Suprapubic skin (tissue), 4 donors: ENCODE data around the gene CCDC85C. TPM values are rescaled to one million over a fixed set of nuclear protein-coding genes. Genes with fewer than 3 reads are reported as not detected.

Source experiments
- DNase-seq, 2 donors: peaks; one replicate each; pipeline ENCODE4 v3.0.0-alpha.2; 2019; ENCODE audit warnings: low spot score in 2 of 2
- H3K27ac ChIP-seq: fragments of 200-600 bp; sonication (generic); one replicate; pipeline ENCODE4 v1.5.1; 2019
- H3K27me3 ChIP-seq: fragments of 200-600 bp; sonication (generic); one replicate; pipeline ENCODE4 v1.5.1; 2019
- H3K36me3 ChIP-seq: fragments of 200-600 bp; sonication (generic); one replicate; pipeline ENCODE4 v1.5.1; 2019
- H3K4me1 ChIP-seq: fragments of 200-600 bp; sonication (generic); one replicate; pipeline ENCODE4 v1.5.1; 2019
- H3K4me3 ChIP-seq: fragments of 200-600 bp; sonication (generic); one replicate; pipeline ENCODE4 v1.5.1; 2019; ENCODE audit warnings: mild to moderate bottlenecking
- H3K9me3 ChIP-seq: fragments of 200-600 bp; sonication (generic); one replicate; pipeline ENCODE4 v1.5.1; 2019
- CTCF ChIP-seq, 2 donors: fragments of 200-600 bp in 1 of 2; fragments of 450-650 bp in 1 of 2; sonication (generic) in 1 of 2; IDR thresholded peaks; one replicate each; pipeline ENCODE4 v1.5.1; 2016 to 2019; ENCODE audit warnings: antibody characterized with exemption in 2 of 2, mild to moderate bottlenecking in 1 of 2, moderate library complexity in 1 of 2
- EP300 ChIP-seq: sonication (generic); formaldehyde crosslinking; IDR thresholded peaks from one replicate; pipeline ENCODE4 v1.6.1; 2017; ENCODE audit warnings: antibody characterized with exemption
- POLR2A ChIP-seq, 2 donors: fragments of 450-650 bp; IDR thresholded peaks; one replicate each; pipeline ENCODE4 v1.6.1; 2017; ENCODE audit warnings: antibody characterized with exemption in 2 of 2, mild to moderate bottlenecking in 2 of 2, moderate library complexity in 2 of 2
- POLR2AphosphoS5 ChIP-seq, 3 donors: sonication (generic); formaldehyde crosslinking; IDR thresholded peaks; one replicate each; pipeline ENCODE4 v1.6.1; 2017; ENCODE audit warnings: antibody characterized with exemption in 3 of 3
- WGBS: methylation state at CpG from one replicate; pipeline ENCODE4 v1.1.5; 2018; 5-methylcytosine and 5-hydroxymethylcytosine counted together
- total RNA-seq, 4 donors: library from RNA; depleted of rRNA; stranded (reverse); fragments of >200 nt; gene quantifications; one replicate each; pipeline ENCODE4 v1.1.0, GENCODE V29; 2016

Gene CCDC85C
- total RNA-seq, 4 donors from 2014 or later = 18.8 to 53.2 (median 48.0) TPM

- H3K36me3 ChIP-seq = no peaks in the 10 kb centered on the region
- 75% methylated on average over 11 of the region's 12 CpGs for WGBS
- TF ChIP-seq POLR2AphosphoS5 (IDR thresholded peaks at IDR 0.05) (no peak), EP300 (no peak), POLR2A (IDR thresholded peaks at IDR 0.05) (no peak), CTCF (IDR thresholded peaks at IDR 0.05) (no peak)
- DNase-seq = no peak
- H3K4me3 ChIP-seq = no peak overlapping the region
- peak overlapping the region; percentile 11 for H3K27ac ChIP-seq
- peaks cover 48% of the 10 kb centered on the region for H3K4me1 ChIP-seq
- H3K27me3 ChIP-seq = no peaks in the 10 kb centered on the region
- H3K9me3 ChIP-seq = no peaks in the 10 kb centered on the region
Measured at GRCh38 chr14:99570544-99571302, 33.3 kb downstream of the CCDC85C start.

GRCh38 chr14:99569725-99570543 lies 34.1 kb downstream of the CCDC85C start:
- no peak overlapping the region for H3K4me3 ChIP-seq
- no peak for DNase-seq
- H3K27me3 ChIP-seq = no peaks in the 10 kb centered on the region
- no peak overlapping the region for H3K27ac ChIP-seq
- H3K9me3 ChIP-seq = no peaks in the 10 kb centered on the region
- no peaks in the 10 kb centered on the region for H3K36me3 ChIP-seq
- H3K4me1 ChIP-seq = peaks cover 49% of the 10 kb centered on the region
- TF ChIP-seq EP300 (no peak), POLR2A (IDR thresholded peaks at IDR 0.05) (no peak), POLR2AphosphoS5 (IDR thresholded peaks at IDR 0.05) (no peak), CTCF (IDR thresholded peaks at IDR 0.05) (no peak)
- 90% methylated on average over 8 of the region's 14 CpGs for WGBS

- TF ChIP-seq POLR2AphosphoS5 (IDR thresholded peaks at IDR 0.05) (no peak), POLR2A (IDR thresholded peaks at IDR 0.05) (no peak)
Measured at GRCh38 chr14:99568567-99569560, 35.1 kb downstream of the CCDC85C start.

GRCh38 chr14:99566390-99567354 lies 37.3 kb downstream of the CCDC85C start:
- H3K27ac ChIP-seq = peak overlapping the region; percentile 77
- H3K4me1 ChIP-seq = peaks cover 57% of the 10 kb centered on the region
- WGBS = 77% methylated on average over 14 of the region's 20 CpGs

More at GRCh38 chr14:99568567-99569560, 35.1 kb downstream of the CCDC85C start:
- H3K36me3 ChIP-seq = no peaks in the 10 kb centered on the region
- no peaks in the 10 kb centered on the region for H3K9me3 ChIP-seq
- H3K4me3 ChIP-seq = no peak overlapping the region
- peak overlapping the region; percentile 42 for H3K27ac ChIP-seq
- H3K4me1 ChIP-seq = peaks cover 49% of the 10 kb centered on the region
- 65% methylated on average over 13 of the region's 22 CpGs for WGBS
- DNase-seq = no peak
- H3K27me3 ChIP-seq = no peaks in the 10 kb centered on the region

More at GRCh38 chr14:99566390-99567354, 37.3 kb downstream of the CCDC85C start:
- no peak for DNase-seq
- Histone ChIP-seq H3K27me3 (no peaks in the 10 kb centered on the region), H3K4me3 (no peak overlapping the region), H3K9me3 (no peaks in the 10 kb centered on the region), H3K36me3 (no peaks in the 10 kb centered on the region)
- TF ChIP-seq POLR2A (IDR thresholded peaks at IDR 0.05) = no peak
- TF ChIP-seq POLR2AphosphoS5 (IDR thresholded peaks at IDR 0.05) = no peak
- TF ChIP-seq EP300 = no peak
- no peak for TF ChIP-seq CTCF (IDR thresholded peaks at IDR 0.05)
